ENCODE results near the gene TPGS2. TPM values are rescaled to one million over a fixed set of nuclear protein-coding genes. Genes with fewer than 3 reads are reported as not detected.

The TPGS2 gene
- total RNA-seq, 2 experiments from 2014 or later = 87.6 to 158 TPM

GRCh38 chr18:36757991-36758390 is 70.8 kb downstream of the TPGS2 start:
- Mint-ChIP-seq H3K36me3 (ENCODE audit: low read depth) (no peaks in the 10 kb centered on the region), H3K4me3 (no peak overlapping the region), H3K27ac (no peak overlapping the region), H3K9me3 (ENCODE audit: low read depth) (no peaks in the 10 kb centered on the region), H3K27me3 (peaks cover 9% of the 10 kb centered on the region), H3K4me1 (no peaks in the 10 kb centered on the region)
- DNase-seq = no peak
- ChIA-PET POLR2A (no interaction called here), CTCF (interaction anchor here (0.9 kb wide), 1 partner anchor 71 kb away, joined by 3 read pairs; no protein-coding TSS in a partner anchor)
- ATAC-seq = no peak
- intact Hi-C loops (cut with DNase I, micrococcal nuclease) = loop anchor here (1.0 to 5.0 kb wide), 2 partner anchors 70 to 71 kb away; no protein-coding TSS in a partner anchor

GRCh38 chr18:36757081-36757480 is 71.7 kb downstream of the TPGS2 start:
- intact Hi-C loops (cut with DNase I, micrococcal nuclease) = loop anchor here (1.0 to 5.0 kb wide), 2 partner anchors 69 to 70 kb away; no protein-coding TSS in a partner anchor
- Mint-ChIP-seq H3K36me3 (ENCODE audit: low read depth) (no peaks in the 10 kb centered on the region), H3K27me3 (peaks cover 9% of the 10 kb centered on the region), H3K27ac (no peak overlapping the region), H3K9me3 (ENCODE audit: low read depth) (no peaks in the 10 kb centered on the region), H3K4me3 (no peak overlapping the region), H3K4me1 (no peaks in the 10 kb centered on the region)
- DNase-seq (no peak), ATAC-seq (no peak)
- CTCF ChIA-PET = interaction anchor here (0.6 to 0.9 kb wide), 2 partner anchors 70 to 381 kb away, joined by 3 read pairs; no protein-coding TSS in a partner anchor
- POLR2A ChIA-PET = no interaction called here

GRCh38 chr18:36756242-36756641 is 72.6 kb downstream of the TPGS2 start:
- ChIA-PET CTCF (no interaction called here), POLR2A (no interaction called here)
- Mint-ChIP-seq H3K36me3 (ENCODE audit: low read depth) (no peaks in the 10 kb centered on the region), H3K27ac (no peak overlapping the region), H3K9me3 (ENCODE audit: low read depth) (no peaks in the 10 kb centered on the region), H3K4me3 (no peak overlapping the region), H3K4me1 (no peaks in the 10 kb centered on the region), H3K27me3 (peaks cover 7% of the 10 kb centered on the region)
- ATAC-seq = no peak
- no peak for DNase-seq
- intact Hi-C loops (cut with DNase I, micrococcal nuclease) = loop anchor here in 1 of 2 experiments (5.0 kb wide), 1 partner anchor 69 kb away; no protein-coding TSS in a partner anchor

GRCh38 chr18:36752929-36753865 is 75.6 kb downstream of the TPGS2 start:
- H3K27me3 Mint-ChIP-seq = peaks cover 7% of the 10 kb centered on the region
- no peaks in the 10 kb centered on the region for H3K9me3 Mint-ChIP-seq (ENCODE audit: low read depth)
- H3K36me3 Mint-ChIP-seq (ENCODE audit: low read depth) = no peaks in the 10 kb centered on the region
- CTCF ChIA-PET = no interaction called here
- ATAC-seq (no peak), DNase-seq (no peak)
- POLR2A ChIA-PET = no interaction called here
- H3K27ac Mint-ChIP-seq = no peak overlapping the region
- H3K4me1 Mint-ChIP-seq = no peaks in the 10 kb centered on the region
- intact Hi-C loops (cut with DNase I, micrococcal nuclease) = no loop called here
- H3K4me3 Mint-ChIP-seq = no peak overlapping the region

- Mint-ChIP-seq H3K4me3 (no peak overlapping the region), H3K27me3 (peaks cover 3% of the 10 kb centered on the region), H3K36me3 (ENCODE audit: low read depth) (no peaks in the 10 kb centered on the region), H3K4me1 (no peaks in the 10 kb centered on the region), H3K9me3 (ENCODE audit: low read depth) (no peaks in the 10 kb centered on the region), H3K27ac (no peak overlapping the region)
- intact Hi-C loops (cut with DNase I, micrococcal nuclease) = no loop called here
- DNase-seq = no peak
- no peak for ATAC-seq
- ChIA-PET POLR2A (interaction anchor here (0.7 kb wide), 1 partner anchor 38 kb away, joined by 4 read pairs; no protein-coding TSS in a partner anchor), CTCF (no interaction called here)
Observed at GRCh38 chr18:36745219-36745975, 83.4 kb downstream of the TPGS2 start.

- POLR2A ChIA-PET = no interaction called here
Observed at GRCh38 chr18:36744261-36744876, 84.4 kb downstream of the TPGS2 start.

More at GRCh38 chr18:36744261-36744876, 84.4 kb downstream of the TPGS2 start:
- no peak for DNase-seq
- peaks cover 3% of the 10 kb centered on the region for H3K27me3 Mint-ChIP-seq
- no peak for ATAC-seq
- intact Hi-C loops (cut with DNase I, micrococcal nuclease) = no loop called here
- no peaks in the 10 kb centered on the region for H3K4me1 Mint-ChIP-seq
- H3K27ac Mint-ChIP-seq = no peak overlapping the region
- H3K9me3 Mint-ChIP-seq (ENCODE audit: low read depth) = no peaks in the 10 kb centered on the region
- H3K4me3 Mint-ChIP-seq = no peak overlapping the region
- H3K36me3 Mint-ChIP-seq (ENCODE audit: low read depth) = no peaks in the 10 kb centered on the region
- CTCF ChIA-PET = no interaction called here

Other genes with a start within 250 kb of the TPGS2 start
- gene KIAA1328, start 125 bp upstream of the TPGS2 start, total RNA-seq = 1 to 10 TPM; 5.8 to 7.4 TPM